Measurements from ENCODE around the gene OST4. TPM values are rescaled to one million over a fixed set of nuclear protein-coding genes. Genes with fewer than 3 reads are reported as not detected.

OST4 gene
- total RNA-seq, 1 experiment from 2014 or later: 257 TPM

GRCh38 chr2:27069961-27070618, 1.4 kb downstream of the OST4 start:
- Mint-ChIP-seq H3K9me3 (ENCODE audit: unreplicated experiment) (no peaks in the 10 kb centered on the region), H3K36me3 (ENCODE audit: insufficient read depth, unreplicated experiment) (peaks cover 37% of the 10 kb centered on the region), H3K27me3 (ENCODE audit: insufficient read depth, unreplicated experiment) (no peaks in the 10 kb centered on the region), H3K4me3 (ENCODE audit: unreplicated experiment) (peak overlapping the region; percentile 92), H3K27ac (ENCODE audit: low read depth, unreplicated experiment) (peak overlapping the region; percentile 93), H3K4me1 (ENCODE audit: insufficient read depth, unreplicated experiment) (peaks cover 15% of the 10 kb centered on the region)
- DNase-seq (ENCODE audit: unreplicated experiment): no peak
- intact Hi-C loops (cut with micrococcal nuclease): no loop called here
- no peak for TF ChIP-seq CTCF (IDR thresholded peaks at IDR 0.05; ENCODE audit: unreplicated experiment)
- BruUV-seq (replicated peaks): no TSS peak
- ChIA-PET POLR2A (interaction anchor here (0.6 to 15.2 kb wide), 6 partner anchors 11 to 824 kb away, joined by 3 to 175 read pairs (median 5); partner anchors contain the start of gene AGBL5), CTCF (interaction anchor here (0.7 kb wide), 2 partner anchors 14 to 613 kb away, joined by 3 to 4 read pairs; no protein-coding TSS in a partner anchor)

- POLR2A ChIA-PET: interaction anchor here (15.2 kb wide), 1 partner anchor 17 kb away, joined by 175 read pairs; the partner anchor contains the start of gene AGBL5
- H3K36me3 Mint-ChIP-seq (ENCODE audit: insufficient read depth, unreplicated experiment): peaks cover 40% of the 10 kb centered on the region
- H3K4me1 Mint-ChIP-seq (ENCODE audit: insufficient read depth, unreplicated experiment): peaks cover 15% of the 10 kb centered on the region
- CTCF ChIA-PET: interaction anchor here (0.7 kb wide), 1 partner anchor 239 kb away, joined by 3 read pairs; the partner anchor contains the start of gene UCN
- TF ChIP-seq CTCF (IDR thresholded peaks at IDR 0.05; ENCODE audit: unreplicated experiment): no peak
- H3K27ac Mint-ChIP-seq (ENCODE audit: low read depth, unreplicated experiment): peak overlapping the region; percentile 93
- BruUV-seq (replicated peaks): no TSS peak
- no peak for DNase-seq (ENCODE audit: unreplicated experiment)
- no peaks in the 10 kb centered on the region for H3K27me3 Mint-ChIP-seq (ENCODE audit: insufficient read depth, unreplicated experiment)
- H3K9me3 Mint-ChIP-seq (ENCODE audit: unreplicated experiment): no peaks in the 10 kb centered on the region
- H3K4me3 Mint-ChIP-seq (ENCODE audit: unreplicated experiment): peak overlapping the region; percentile 92
- intact Hi-C loops (cut with micrococcal nuclease): no loop called here
Measured at GRCh38 chr2:27069436-27069835, 2.0 kb downstream of the OST4 start.

- no TSS peak for BruUV-seq (replicated peaks)
- Mint-ChIP-seq H3K4me3 (ENCODE audit: unreplicated experiment) (no peak overlapping the region), H3K36me3 (ENCODE audit: insufficient read depth, unreplicated experiment) (peaks cover 56% of the 10 kb centered on the region), H3K27ac (ENCODE audit: low read depth, unreplicated experiment) (no peak overlapping the region), H3K9me3 (ENCODE audit: unreplicated experiment) (no peaks in the 10 kb centered on the region), H3K27me3 (ENCODE audit: insufficient read depth, unreplicated experiment) (no peaks in the 10 kb centered on the region), H3K4me1 (ENCODE audit: insufficient read depth, unreplicated experiment) (peaks cover 15% of the 10 kb centered on the region)
- no peak for DNase-seq (ENCODE audit: unreplicated experiment)
- ChIA-PET CTCF (interaction anchor here (0.6 to 1.4 kb wide), 4 partner anchors 12 to 105 kb away, joined by 3 to 10 read pairs (median 4); no protein-coding TSS in a partner anchor), POLR2A (interaction anchor here (1.2 to 15.2 kb wide), 2 partner anchors 15 to 150 kb away, joined by 3 to 175 read pairs; partner anchors contain the start of gene AGBL5)
- no peak for TF ChIP-seq CTCF (IDR thresholded peaks at IDR 0.05; ENCODE audit: unreplicated experiment)
- intact Hi-C loops (cut with micrococcal nuclease): no loop called here
Measured at GRCh38 chr2:27067385-27067784, 4.1 kb downstream of the OST4 start.

GRCh38 chr2:27065128-27065527, 6.3 kb downstream of the OST4 start:
- intact Hi-C loops (cut with micrococcal nuclease): no loop called here
- H3K4me1 Mint-ChIP-seq (ENCODE audit: insufficient read depth, unreplicated experiment): peaks cover 15% of the 10 kb centered on the region
- no peak for DNase-seq (ENCODE audit: unreplicated experiment)
- ChIA-PET POLR2A (interaction anchor here (0.7 to 15.2 kb wide), 2 partner anchors 12 to 257 kb away, joined by 3 to 175 read pairs; partner anchors contain the start of gene AGBL5), CTCF (interaction anchor here (0.7 to 1.3 kb wide), 6 partner anchors 9 to 1899 kb away, joined by 3 to 5 read pairs (median 3); partner anchors contain the start of gene TRIM54)
- no peaks in the 10 kb centered on the region for H3K9me3 Mint-ChIP-seq (ENCODE audit: unreplicated experiment)
- no peaks in the 10 kb centered on the region for H3K27me3 Mint-ChIP-seq (ENCODE audit: insufficient read depth, unreplicated experiment)
- BruUV-seq (replicated peaks): no TSS peak
- no peak overlapping the region for H3K27ac Mint-ChIP-seq (ENCODE audit: low read depth, unreplicated experiment)
- no peak overlapping the region for H3K4me3 Mint-ChIP-seq (ENCODE audit: unreplicated experiment)
- H3K36me3 Mint-ChIP-seq (ENCODE audit: insufficient read depth, unreplicated experiment): peaks cover 67% of the 10 kb centered on the region
- TF ChIP-seq CTCF (IDR thresholded peaks at IDR 0.05; ENCODE audit: unreplicated experiment): no peak

Measured in MCF 10A (cell line).